HL-60 (cell line): Measurements from ENCODE around the gene RABGAP1L.

Experiments
- DNase-seq, 2 experiments: peaks; one replicate each; pipeline ENCODE4 v3.0.0-alpha.2; 2010 to 2020; ENCODE audit warnings: low read depth in 1 of 2, low spot score in 1 of 2
- H3K27ac ChIP-seq: fragments of 250-450 bp; sonication (Bioruptor Pico); replicated peaks from 2 replicates; pipeline ENCODE4 v1.5.1; 2020; ENCODE audit warnings: mild to moderate bottlenecking, moderate library complexity
- H3K27me3 ChIP-seq: fragments of 250-450 bp; sonication (Bioruptor Pico); 2 replicates; pipeline ENCODE4 v1.5.1; 2021; ENCODE audit warnings: mild to moderate bottlenecking, moderate library complexity; ENCODE audit not compliant: insufficient read depth, poor library complexity, severe bottlenecking
- H3K4me3 ChIP-seq: replicated peaks from 2 replicates; pipeline ENCODE4 v1.5.1; 2011; ENCODE audit warnings: mild to moderate bottlenecking, control low read depth, low read length; ENCODE audit not compliant: insufficient read depth
- CTCF ChIP-seq: IDR thresholded peaks from one replicate; pipeline ENCODE4 v1.5.1; 2011; ENCODE audit warnings: low read length, control low read depth, inconsistent platforms; ENCODE audit not compliant: insufficient read depth
- GABPA ChIP-seq: IDR thresholded peaks from 2 replicates; pipeline ENCODE4 v1.6.1; 2012; ENCODE audit warnings: low read depth
- POLR2AphosphoS5 ChIP-seq: IDR thresholded peaks from 2 replicates; pipeline ENCODE4 v1.6.1; 2012; ENCODE audit warnings: low read depth
- REST ChIP-seq: IDR thresholded peaks from 2 replicates; pipeline ENCODE4 v1.6.1; 2012; ENCODE audit warnings: low read depth; ENCODE audit not compliant: insufficient replicate concordance
- SPI1 ChIP-seq: IDR thresholded peaks from 2 replicates; pipeline ENCODE4 v1.6.1; 2012; ENCODE audit warnings: low read depth, mild to moderate bottlenecking, borderline replicate concordance

The RABGAP1L gene

GRCh38 chr1:174689524-174689923 is 530.2 kb downstream of the RABGAP1L start:
- no peak overlapping the region for H3K4me3 ChIP-seq
- H3K27ac ChIP-seq, result no peak overlapping the region
- TF ChIP-seq SPI1 (no peak), REST (no peak), POLR2AphosphoS5 (no peak), CTCF (no peak), GABPA (no peak)
- H3K27me3 ChIP-seq, result no peaks in the 10 kb centered on the region
- no peak for DNase-seq

- TF ChIP-seq CTCF (no peak), REST (no peak), POLR2AphosphoS5 (no peak), GABPA (no peak), SPI1 (no peak)
- DNase-seq, result no peak
- Histone ChIP-seq H3K27me3 (no peaks in the 10 kb centered on the region), H3K27ac (no peak overlapping the region), H3K4me3 (no peak overlapping the region)
Observed at GRCh38 chr1:174690266-174690665, 530.9 kb downstream of the RABGAP1L start.

- TF ChIP-seq CTCF, result no peak
- TF ChIP-seq SPI1, result no peak
- TF ChIP-seq REST, result no peak
- TF ChIP-seq POLR2AphosphoS5, result no peak
- no peak for TF ChIP-seq GABPA
- no peak overlapping the region for H3K27ac ChIP-seq
- H3K4me3 ChIP-seq, result no peak overlapping the region
- no peaks in the 10 kb centered on the region for H3K27me3 ChIP-seq
- DNase-seq, result no peak
Observed at GRCh38 chr1:174692313-174692712, 533.0 kb downstream of the RABGAP1L start.
